HG03432 (cell line): Measurements from ENCODE around the gene PES1.
"Not testable (repeated sequence)": the region's sequence is repeated elsewhere in the genome, so short reads cannot be mapped to it uniquely, and the experiment has no call there.

Source experiments
- ATAC-seq: cut with Tn5 transposase; IDR thresholded peaks from one replicate; pipeline ENCODE4 v1.9.1; 2021; ENCODE audit warnings: mild to moderate bottlenecking, moderate library complexity; ENCODE audit not compliant: unreplicated experiment

The PES1 gene

GRCh38 chr22:30556388-30556787 lies 35.3 kb downstream of the PES1 start:
- ATAC-seq = no peak

- no peak for ATAC-seq
These were observed 36.2 kb downstream of the PES1 start for GRCh38 chr22:30555282-30556210.

GRCh38 chr22:30553971-30554370 lies 37.7 kb downstream of the PES1 start:
- ATAC-seq = no peak

- ATAC-seq = no peak
These were observed 39.0 kb downstream of the PES1 start for GRCh38 chr22:30552719-30553118.

- not testable (repeated sequence) for ATAC-seq
These were observed 39.9 kb downstream of the PES1 start for GRCh38 chr22:30551813-30552212.

GRCh38 chr22:30547188-30547587 lies 44.5 kb downstream of the PES1 start:
- no peak for ATAC-seq

- no peak for ATAC-seq
These were observed 45.1 kb downstream of the PES1 start, which contains the start of gene SEC14L6 for GRCh38 chr22:30546616-30547015. Gene SEC14L6 (minus strand): TSS chr22:30546741. CDS start chr22:30546682, 59 bp downstream.

- no peak for ATAC-seq
These were observed 48.9 kb downstream of the PES1 start for GRCh38 chr22:30542811-30543188.

- no peak for ATAC-seq
These were observed 49.5 kb downstream of the PES1 start for GRCh38 chr22:30541961-30542810.

- ATAC-seq = not testable (repeated sequence)
These were observed 50.2 kb downstream of the PES1 start for GRCh38 chr22:30541511-30541910.

GRCh38 chr22:30539368-30539767 lies 52.3 kb downstream of the PES1 start:
- no peak for ATAC-seq

- no peak for ATAC-seq
These were observed 53.4 kb downstream of the PES1 start for GRCh38 chr22:30538280-30538679.

- no peak for ATAC-seq
These were observed 54.5 kb downstream of the PES1 start for GRCh38 chr22:30537083-30537731.

- ATAC-seq = no peak
These were observed 56.5 kb downstream of the PES1 start for GRCh38 chr22:30535182-30535581.

GRCh38 chr22:30531651-30532608 lies 59.8 kb downstream of the PES1 start:
- no peak for ATAC-seq

- ATAC-seq = no peak
These were observed 65.1 kb downstream of the PES1 start for GRCh38 chr22:30526656-30527055.
